Trophoblast cell (in vitro differentiated cells and primary cell): ENCODE measurements around the gene EIF2AK2.
"Not testable (repeated sequence)": the region's sequence is repeated elsewhere in the genome, so short reads cannot be mapped to it uniquely, and the experiment has no call there.

Experiments
- DNase-seq, 2 donors: peaks; one replicate each; pipeline ENCODE4 v3.0.0-alpha.2; 2016
- H2AFZ ChIP-seq: 2 replicates; pipeline ENCODE4 v1.6.1; 2013; ENCODE audit warnings: low read length, moderate library complexity, mild to moderate bottlenecking; ENCODE audit not compliant: insufficient read depth, poor library complexity
- H2AK5ac ChIP-seq: 2 replicates; pipeline ENCODE4 v1.6.1; 2013; ENCODE audit warnings: mild to moderate bottlenecking, low read length
- H2BK120ac ChIP-seq: 2 replicates; pipeline ENCODE4 v1.6.1; 2013; ENCODE audit warnings: low read length, mild to moderate bottlenecking, moderate library complexity; ENCODE audit not compliant: insufficient read depth, poor library complexity
- H2BK12ac ChIP-seq: 2 replicates; pipeline ENCODE4 v1.6.1; 2013; ENCODE audit warnings: mild to moderate bottlenecking, low read length, moderate library complexity
- H2BK5ac ChIP-seq: 2 replicates; pipeline ENCODE4 v1.6.1; 2013; ENCODE audit warnings: low read length, low read depth, moderate library complexity, mild to moderate bottlenecking; ENCODE audit not compliant: poor library complexity
- H3K14ac ChIP-seq: 2 replicates; pipeline ENCODE4 v1.6.1; 2013; ENCODE audit warnings: mild to moderate bottlenecking, low read length
- H3K18ac ChIP-seq: 2 replicates; pipeline ENCODE4 v1.6.1; 2013; ENCODE audit warnings: mild to moderate bottlenecking, low read length
- H3K23ac ChIP-seq: 2 replicates; pipeline ENCODE4 v1.6.1; 2013; ENCODE audit warnings: low read length
- H3K27ac ChIP-seq: 2 replicates; pipeline ENCODE4 v1.5.1; 2013; ENCODE audit warnings: low read depth, mild to moderate bottlenecking, inconsistent platforms, low read length, moderate library complexity
- H3K27me3 ChIP-seq: 2 replicates; pipeline ENCODE4 v1.6.1; 2013; ENCODE audit warnings: inconsistent platforms, mild to moderate bottlenecking, low read length, moderate library complexity; ENCODE audit not compliant: insufficient read depth
- H3K36me3 ChIP-seq, 2 experiments: 1 replicate in 1 of 2; 2 replicates in 1 of 2; pipeline ENCODE4 v1.6.1; 2013; ENCODE audit warnings: low read length in 2 of 2, mild to moderate bottlenecking in 2 of 2, moderate library complexity in 1 of 2; ENCODE audit not compliant: insufficient read depth in 2 of 2, control insufficient read depth in 1 of 2
- H3K4ac ChIP-seq: 2 replicates; pipeline ENCODE4 v1.6.1; 2013; ENCODE audit warnings: low read depth, mild to moderate bottlenecking, low read length, moderate library complexity
- H3K4me1 ChIP-seq, 2 experiments: 1 replicate in 1 of 2; 2 replicates in 1 of 2; pipeline ENCODE4 v1.6.1; 2013; ENCODE audit warnings: low read length in 2 of 2, mild to moderate bottlenecking in 2 of 2, moderate library complexity in 1 of 2; ENCODE audit not compliant: insufficient read depth in 2 of 2, control insufficient read depth in 1 of 2
- H3K4me2 ChIP-seq: 2 replicates; pipeline ENCODE4 v1.6.1; 2013; ENCODE audit warnings: inconsistent platforms, mild to moderate bottlenecking, low read length, moderate library complexity
- H3K4me3 ChIP-seq: 2 replicates; pipeline ENCODE4 v1.5.1; 2013; ENCODE audit warnings: mild to moderate bottlenecking, low read depth, low read length, inconsistent platforms
- H3K79me1 ChIP-seq: one replicate; pipeline ENCODE4 v1.6.1; 2013; ENCODE audit warnings: low read length
- H3K79me2 ChIP-seq: 2 replicates; pipeline ENCODE4 v1.6.1; 2013; ENCODE audit warnings: low read length, mild to moderate bottlenecking; ENCODE audit not compliant: control insufficient read depth, insufficient read depth, poor library complexity
- H3K9ac ChIP-seq: 2 replicates; pipeline ENCODE4 v1.6.1; 2013; ENCODE audit warnings: mild to moderate bottlenecking, low read length
- H3K9me3 ChIP-seq: 2 replicates; pipeline ENCODE4 v1.6.1; 2013; ENCODE audit warnings: low read depth, mild to moderate bottlenecking, control low read depth, inconsistent platforms, low read length; ENCODE audit not compliant: insufficient read depth
- H4K12ac ChIP-seq: 2 replicates; pipeline ENCODE4 v1.6.1; 2013; ENCODE audit warnings: low read depth, mild to moderate bottlenecking, low read length, moderate library complexity
- H4K8ac ChIP-seq: 2 replicates; pipeline ENCODE4 v1.6.1; 2013; ENCODE audit warnings: low read depth, mild to moderate bottlenecking, low read length, moderate library complexity
- H4K91ac ChIP-seq: one replicate; pipeline ENCODE4 v1.6.1; 2013; ENCODE audit warnings: low read depth, mild to moderate bottlenecking, low read length, moderate library complexity
- WGBS: extraction: QIAGEN DNeasy Blood & Tissue Kit; methylation state at CpG from one replicate; pipeline ENCODE4 v1.1.7; 2013; ENCODE audit warnings: missing lambda C conversion rate; ENCODE audit not compliant: insufficient read length, insufficient coverage; ENCODE audit errors: extremely low coverage; 5-methylcytosine and 5-hydroxymethylcytosine counted together

Gene EIF2AK2

GRCh38 chr2:37195862-37196319, 39.1 kb upstream of the EIF2AK2 start:
- H3K4me1 ChIP-seq, H3K14ac ChIP-seq, H2AK5ac ChIP-seq, H2BK5ac ChIP-seq, H2BK120ac ChIP-seq, H3K36me3 ChIP-seq, H3K27me3 ChIP-seq, H3K79me1 ChIP-seq, H3K23ac ChIP-seq, DNase-seq, H3K9me3 ChIP-seq, H3K79me2 ChIP-seq, H3K18ac ChIP-seq, H2BK12ac ChIP-seq, H3K9ac ChIP-seq, H3K4ac ChIP-seq, H3K27ac ChIP-seq: not testable (repeated sequence)
- WGBS, result no CpG with 5 or more reads among the region's 20 CpGs
- peak overlapping the region; percentile 80 for H3K4me2 ChIP-seq
- peak overlapping the region; percentile 86 for H4K91ac ChIP-seq
- H3K4me3 ChIP-seq, result peak overlapping the region; percentile 89
- H2AFZ ChIP-seq, result peak overlapping the region; percentile 10
- peak overlapping the region; percentile 93 for H4K8ac ChIP-seq
- H4K12ac ChIP-seq, result peak overlapping the region; percentile 76

DNA sequence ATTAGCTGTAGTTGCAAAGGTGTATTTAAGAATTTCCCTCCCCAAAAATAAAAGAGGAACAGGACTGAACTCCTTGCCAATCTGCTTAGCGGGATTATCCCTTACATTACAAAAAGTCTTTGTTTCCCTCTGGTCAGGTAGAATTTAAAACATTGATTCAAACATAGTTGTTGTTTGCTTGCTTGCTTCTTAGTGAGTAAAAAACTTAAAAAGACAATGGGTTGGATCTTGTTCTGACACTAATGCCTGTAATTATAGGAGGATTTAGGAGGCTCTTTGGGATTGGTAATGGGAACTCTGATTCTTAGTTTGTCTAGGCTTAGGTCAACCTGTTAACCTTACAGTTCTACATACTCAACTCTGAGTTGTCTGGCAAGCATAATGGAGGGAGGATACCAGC, 35.8 kb upstream of the EIF2AK2 start:
- Histone ChIP-seq H2BK120ac (no peak overlapping the region), H4K8ac (no peak overlapping the region), H3K4me2 (no peak overlapping the region), H3K9me3 (no peaks in the 10 kb centered on the region), H3K4me1 (peaks cover 0 to 3% of the 10 kb centered on the region in 2 experiments), H2AK5ac (no peak overlapping the region), H3K14ac (no peak overlapping the region), H3K23ac (no peak overlapping the region), H4K12ac (no peak overlapping the region), H2AFZ (no peak overlapping the region), H2BK5ac (no peak overlapping the region), H3K18ac (no peak overlapping the region), H3K4me3 (no peak overlapping the region), H3K4ac (no peak overlapping the region), H3K79me1 (peaks cover 8% of the 10 kb centered on the region), H2BK12ac (no peak overlapping the region), H3K36me3 (no peaks in the 10 kb centered on the region), H4K91ac (no peak overlapping the region), H3K79me2 (peaks cover 5% of the 10 kb centered on the region), H3K9ac (no peak overlapping the region), H3K27ac (no peak overlapping the region), H3K27me3 (no peaks in the 10 kb centered on the region)
- no peak for DNase-seq
- WGBS, result no CpG with 5 or more reads among the region's 1 CpG

- H2BK12ac ChIP-seq, result no peak overlapping the region
- no peak overlapping the region for H3K9ac ChIP-seq
- peaks cover 7% of the 10 kb centered on the region for H3K79me1 ChIP-seq
- H4K8ac ChIP-seq, result no peak overlapping the region
- WGBS, result no CpG with 5 or more reads among the region's 6 CpGs
- no peak overlapping the region for H3K18ac ChIP-seq
- no peak overlapping the region for H2AFZ ChIP-seq
- H3K4me1 ChIP-seq, result peaks cover 0 to 3% of the 10 kb centered on the region in 2 experiments
- no peak overlapping the region for H2BK5ac ChIP-seq
- H4K91ac ChIP-seq, result no peak overlapping the region
- H3K14ac ChIP-seq, result no peak overlapping the region
- H3K4ac ChIP-seq, result no peak overlapping the region
- H2AK5ac ChIP-seq, result no peak overlapping the region
- H3K23ac ChIP-seq, result no peak overlapping the region
- H3K36me3 ChIP-seq, result no peaks in the 10 kb centered on the region
- H3K79me2 ChIP-seq, result peaks cover 4% of the 10 kb centered on the region
- H4K12ac ChIP-seq, result no peak overlapping the region
- DNase-seq, result no peak
- no peaks in the 10 kb centered on the region for H3K9me3 ChIP-seq
- H3K27me3 ChIP-seq, result no peaks in the 10 kb centered on the region
- no peak overlapping the region for H2BK120ac ChIP-seq
- H3K27ac ChIP-seq, result no peak overlapping the region
- no peak overlapping the region for H3K4me3 ChIP-seq
- H3K4me2 ChIP-seq, result no peak overlapping the region
Measured at GRCh38 chr2:37191747-37192146, 35.0 kb upstream of the EIF2AK2 start.

GRCh38 chr2:37191253-37191652, 34.5 kb upstream of the EIF2AK2 start:
- Histone ChIP-seq H3K4ac (no peak overlapping the region), H3K4me1 (peaks cover 0 to 3% of the 10 kb centered on the region in 2 experiments), H2BK120ac (no peak overlapping the region), H3K14ac (no peak overlapping the region), H2AFZ (no peak overlapping the region), H3K9me3 (no peaks in the 10 kb centered on the region), H3K27ac (no peak overlapping the region), H2BK12ac (no peak overlapping the region), H2BK5ac (no peak overlapping the region), H3K27me3 (no peaks in the 10 kb centered on the region), H4K8ac (no peak overlapping the region), H3K18ac (no peak overlapping the region), H4K91ac (no peak overlapping the region), H3K36me3 (no peaks in the 10 kb centered on the region), H3K4me2 (no peak overlapping the region), H3K79me1 (peaks cover 2% of the 10 kb centered on the region), H3K4me3 (no peak overlapping the region), H3K9ac (no peak overlapping the region), H2AK5ac (no peak overlapping the region), H3K23ac (no peak overlapping the region), H3K79me2 (no peaks in the 10 kb centered on the region), H4K12ac (no peak overlapping the region)
- no peak for DNase-seq
- no CpG with 5 or more reads among the region's 4 CpGs for WGBS
